GM12878 (cell line): ENCODE measurements around the gene TRPC6. TPM values are rescaled to one million over a fixed set of nuclear protein-coding genes. Genes with fewer than 3 reads are reported as not detected.

Experiments
- ATAC-seq: fragments of 200-7000 bp; cut with Tn5 transposase; 3 replicates; pipeline ENCODE4 v1.9.1; 2020; ENCODE audit warnings: mild to moderate bottlenecking, moderate library complexity
- BruUV-seq: library from RNA; stranded (reverse); fragments of 400-500 nt; replicated peaks from 2 replicates; lab custom pipeline; 2021; lab: Mats Ljungman, UMichigan
- CTCF ChIA-PET: fragments of 300-600 bp; sonication (Branson Sonifier 250); formaldehyde crosslinking; extraction: SDS; loops from one replicate; lab custom pipeline; 2021; ENCODE audit warnings: inconsistent platforms; lab: Yijun Ruan, JAX
- POLR2A ChIA-PET: fragments of 350-600 bp; formaldehyde crosslinking; extraction: SDS; loops from one replicate; lab custom pipeline; 2021; ENCODE audit warnings: inconsistent platforms; lab: Charles Lee
- RAD21 ChIA-PET: fragments of 300-600 bp; sonication (Branson Sonifier 250); formaldehyde crosslinking; loops from one replicate; lab custom pipeline; 2023; ENCODE audit warnings: antibody characterized with exemption; ENCODE audit not compliant: unreplicated experiment; lab: Charles Lee
- SMC1A ChIA-PET: fragments of 300-600 bp; sonication (Branson Sonifier 250); formaldehyde crosslinking; loops from one replicate; lab custom pipeline; 2023; ENCODE audit not compliant: unreplicated experiment, uncharacterized antibody; lab: Charles Lee
- DNase-seq: peaks from one replicate; pipeline ENCODE4 v3.0.0-alpha.2; 2011; ENCODE audit warnings: low read depth, low spot score
- FAIRE-seq: peaks from 3 replicates; lab custom pipeline; 2011; peaks lifted over from hg19 to GRCh38; lab: Jason Lieb, UNC
- H2AFZ ChIP-seq: 2 replicates; pipeline ENCODE4 v1.6.0; 2011; ENCODE audit warnings: low read depth, low read length, control low read depth; ENCODE audit not compliant: control insufficient read depth
- H3K27ac ChIP-seq: 2 replicates; pipeline ENCODE4 v1.5.1; 2011; ENCODE audit warnings: control low read depth; ENCODE audit not compliant: control insufficient read depth, insufficient read depth
- H3K27me3 ChIP-seq, 2 experiments: replicated peaks in 1 of 2; 2 replicates each; pipeline versions ENCODE4 v1.6.0 to v1.6.1; 2011; ENCODE audit warnings: low read length in 1 of 2; ENCODE audit not compliant: control insufficient read depth in 2 of 2, insufficient read depth in 2 of 2
- H3K36me3 ChIP-seq, 2 experiments: 2 replicates each; pipeline ENCODE4 v1.5.1; 2011; ENCODE audit warnings: low read length in 1 of 2; ENCODE audit not compliant: control insufficient read depth in 2 of 2, insufficient read depth in 2 of 2
- H3K4me1 ChIP-seq: 2 replicates; pipeline ENCODE4 v1.6.1; 2011; ENCODE audit warnings: mild to moderate bottlenecking, low read length, moderate library complexity, mixed read lengths; ENCODE audit not compliant: control insufficient read depth, insufficient read depth
- H3K4me2 ChIP-seq: 2 replicates; pipeline ENCODE4 v1.6.0; 2011; ENCODE audit warnings: control low read depth; ENCODE audit not compliant: control insufficient read depth, insufficient read depth
- H3K4me3 ChIP-seq: fragments of 200-600 bp; sonication (generic); 2 replicates; pipeline ENCODE4 v1.5.1; 2016
- H3K79me2 ChIP-seq: 2 replicates; pipeline ENCODE4 v1.6.0; 2011; ENCODE audit warnings: low read length; ENCODE audit not compliant: control insufficient read depth, insufficient read depth
- H3K9ac ChIP-seq: 2 replicates; pipeline ENCODE4 v1.8.0; 2011; ENCODE audit warnings: low read length, control low read depth, mixed read lengths; ENCODE audit not compliant: control insufficient read depth, insufficient read depth
- H3K9me3 ChIP-seq: replicated peaks from 3 replicates; pipeline ENCODE4 v1.5.1; 2011; ENCODE audit warnings: mild to moderate bottlenecking, low read length; ENCODE audit not compliant: control insufficient read depth, insufficient read depth
- H4K20me1 ChIP-seq: 2 replicates; pipeline ENCODE4 v1.6.0; 2011; ENCODE audit not compliant: control insufficient read depth, insufficient read depth
- BACH1 ChIP-seq: fragments of 450-650 bp; IDR thresholded peaks from 2 replicates; pipeline ENCODE4 v1.6.1; 2017; ENCODE audit warnings: mild to moderate bottlenecking, borderline replicate concordance
- CBX5 ChIP-seq: sonication (generic); IDR thresholded peaks from 2 replicates; pipeline ENCODE4 v1.6.1; 2016; ENCODE audit warnings: low read depth, moderate library complexity, mild to moderate bottlenecking, inconsistent platforms
- GATAD2B ChIP-seq: fragments of 450-650 bp; conservative IDR thresholded peaks from 2 replicates; pipeline ENCODE4 v1.6.1; 2017; ENCODE audit warnings: low read depth, mild to moderate bottlenecking, moderate library complexity
- MXI1 ChIP-seq: fragments of 150-350 bp; IDR thresholded peaks from 2 replicates; pipeline ENCODE4 v1.6.1; 2011; ENCODE audit warnings: low read depth, mild to moderate bottlenecking, inconsistent platforms, low read length, improper control_type of control experiment
- NR2F1 ChIP-seq: fragments of 450-650 bp; conservative IDR thresholded peaks from 2 replicates; pipeline ENCODE4 v1.6.1; 2017; ENCODE audit warnings: mild to moderate bottlenecking
- RAD51 ChIP-seq: fragments of 450-650 bp; IDR thresholded peaks from 2 replicates; pipeline ENCODE4 v1.6.1; 2016; ENCODE audit warnings: moderate library complexity, mild to moderate bottlenecking, inconsistent platforms
- RCOR1 ChIP-seq: conservative IDR thresholded peaks from 2 replicates; pipeline ENCODE4 v1.6.1; 2012; ENCODE audit warnings: low read depth, low read length, improper control_type of control experiment
- RFX5 ChIP-seq: IDR thresholded peaks from 2 replicates; pipeline ENCODE4 v1.6.1; 2011; ENCODE audit warnings: low read depth, low read length, improper control_type of control experiment
- SMC3 ChIP-seq: IDR thresholded peaks from 2 replicates; pipeline ENCODE4 v1.6.1; 2011; ENCODE audit warnings: low read length, improper control_type of control experiment, borderline replicate concordance
- SPI1 ChIP-seq: IDR thresholded peaks from 2 replicates; pipeline ENCODE4 v1.6.1; 2011; ENCODE audit warnings: low read depth, mild to moderate bottlenecking, low read length, moderate library complexity, borderline replicate concordance; ENCODE audit not compliant: insufficient read depth
- SUPT20H ChIP-seq: IDR thresholded peaks from 2 replicates; pipeline ENCODE4 v1.6.1; 2011; ENCODE audit warnings: low read depth, mild to moderate bottlenecking, low read length, moderate library complexity, borderline replicate concordance; ENCODE audit not compliant: control insufficient read depth
- ZBED1 ChIP-seq: IDR thresholded peaks from 2 replicates; pipeline ENCODE4 v1.6.1; 2016; ENCODE audit warnings: borderline replicate concordance
- ZNF384 ChIP-seq: IDR thresholded peaks from 2 replicates; pipeline ENCODE4 v1.6.1; 2012; ENCODE audit warnings: low read depth, mild to moderate bottlenecking, low read length, improper control_type of control experiment, borderline replicate concordance
- WGBS: methylation state at CpG from one replicate; pipeline ENCODE4 v1.1.6; 2016; ENCODE audit warnings: low lambda C conversion rate; ENCODE audit not compliant: insufficient replicate concordance, insufficient coverage; ENCODE audit errors: missing lambda C conversion rate; 5-methylcytosine and 5-hydroxymethylcytosine counted together
- in situ Hi-C: fragments of 300-500 bp; cut with MboI; formaldehyde crosslinking; loops from 9 replicates; pipeline ENCODE4 v1.14.3; 2018; ENCODE audit warnings: mixed read lengths
- intact Hi-C: fragments of 100-400 bp; cut with micrococcal nuclease; formaldehyde crosslinking; loops from one replicate; pipeline ENCODE4 v1.14.2; 2022; ENCODE audit not compliant: unreplicated experiment
- polyA plus RNA-seq, 11 experiments: library from polyadenylated mRNA; depleted of rRNA in 4 of 11; unstranded in 6 of 11; stranded (reverse) in 5 of 11; fragments of >200 nt; fragmentation: Nextera tagmentation in 4 of 11; fragmentation: Illumina TruSeq in 1 of 11; extraction: Ambion mirVana in 4 of 11; extraction: Trizol in 1 of 11; gene quantifications; 1 replicate in 1 of 11; 2 replicates in 10 of 11; pipeline versions ENCODE4 v1.2.1 to v1.2.3, GENCODE V29; 2011 to 2016; ENCODE audit warnings: inconsistent platforms in 2 of 11, missing spikeins in 2 of 11, low read depth in 1 of 11
- total RNA-seq, 4 experiments: library from RNA; depleted of rRNA in 3 of 4; stranded (reverse); fragments of >200 nt in 3 of 4; fragmentation: Illumina TruSeq in 1 of 4; extraction: Trizol in 1 of 4; gene quantifications; 2 replicates each; pipeline versions ENCODE4 v1.2.1 to v1.2.3, GENCODE V29; 2013 to 2021
- TF ChIP-seq, protein P1 (sequence below): fragments of 450-650 bp; IDR thresholded peaks from 2 replicates; pipeline ENCODE4 v1.6.1; 2017; ENCODE audit warnings: mild to moderate bottlenecking
- TF ChIP-seq, protein P2 (sequence below): IDR thresholded peaks from 2 replicates; pipeline ENCODE4 v1.6.1; 2012; ENCODE audit warnings: low read length, inconsistent platforms

Gene TRPC6
- total and polyA plus RNA-seq, 10 of the 15 experiments (the other 5 are each of a cell fraction or from before 2014, with no cell fraction given) = not detected

DNA sequence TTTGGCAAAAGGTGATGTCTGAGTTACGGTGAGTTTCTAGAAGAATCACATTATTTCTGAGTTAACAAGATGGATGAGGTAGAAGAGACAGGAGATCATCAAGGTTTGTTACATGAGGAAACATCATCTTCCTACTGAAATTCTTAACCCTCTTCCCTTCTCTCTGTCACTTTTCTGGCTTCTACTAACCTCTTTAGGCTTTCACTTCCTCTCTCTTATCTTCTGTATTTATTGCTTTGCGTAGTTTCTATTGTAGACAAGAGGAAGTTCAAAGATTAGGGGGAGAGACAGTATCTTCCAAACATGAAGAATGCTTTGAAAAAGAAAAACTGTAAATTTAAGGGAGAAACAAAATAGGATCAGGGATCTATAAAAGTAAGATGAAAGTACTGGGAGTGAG, 75.4 kb downstream of the TRPC6 start:
- TF ChIP-seq SUPT20H (no peak), BACH1 (no peak), ZNF384 (no peak), RFX5 (no peak), SPI1 (peak; percentile 69), GATAD2B (no peak), NR2F1 (no peak)
- Histone ChIP-seq H3K4me3 (no peak overlapping the region), H3K9ac (no peak overlapping the region), H3K9me3 (no peaks in the 10 kb centered on the region), H3K4me1 (no peaks in the 10 kb centered on the region), H3K27ac (no peak overlapping the region), H3K36me3 (no peaks in the 10 kb centered on the region), H3K79me2 (no peaks in the 10 kb centered on the region), H3K27me3 (no peaks in the 10 kb centered on the region), H4K20me1 (no peaks in the 10 kb centered on the region), H2AFZ (no peak overlapping the region), H3K4me2 (no peak overlapping the region)
- DNase-seq (no peak), FAIRE-seq (no peak), ATAC-seq (no peak; the same call in 2 of the 3 replicates)
- POLR2A ChIA-PET = no interaction called here
- no TSS peak for BruUV-seq
- 18% methylated on average over 2 of the region's 2 CpGs for WGBS
- RAD21 ChIA-PET = no interaction called here
- SMC1A ChIA-PET = no interaction called here
- in situ Hi-C loops = no loop called here
- CTCF ChIA-PET = no interaction called here
- intact Hi-C loops = no loop called here

DNA sequence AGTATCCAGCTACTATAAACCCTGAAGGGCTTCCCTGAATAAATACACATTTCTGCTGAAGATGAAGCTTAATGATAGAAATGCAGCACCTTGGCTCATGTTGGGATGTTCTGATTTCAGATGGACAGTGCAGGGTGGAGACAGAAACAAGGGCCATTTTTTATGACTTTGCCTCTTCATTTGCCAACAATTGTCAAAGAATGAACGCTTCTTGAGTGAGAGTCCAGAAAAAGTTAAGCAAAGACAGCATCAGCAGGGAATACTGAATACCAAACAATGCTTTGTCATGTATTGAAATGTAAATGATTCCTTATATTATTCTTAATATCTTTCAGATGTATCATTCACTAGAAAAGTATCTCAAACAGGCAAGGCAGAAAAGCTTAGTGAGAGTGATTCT, 84.9 kb downstream of the TRPC6 start:
- Histone ChIP-seq H3K9ac (no peak overlapping the region), H3K4me1 (no peaks in the 10 kb centered on the region), H3K9me3 (no peaks in the 10 kb centered on the region), H3K79me2 (no peaks in the 10 kb centered on the region), H3K4me2 (no peak overlapping the region), H3K27me3 (no peaks in the 10 kb centered on the region), H3K27ac (no peak overlapping the region)
- ATAC-seq (no peak), FAIRE-seq (no peak), DNase-seq (no peak)
- in situ Hi-C loops = no loop called here
- TF ChIP-seq, protein P1, sequence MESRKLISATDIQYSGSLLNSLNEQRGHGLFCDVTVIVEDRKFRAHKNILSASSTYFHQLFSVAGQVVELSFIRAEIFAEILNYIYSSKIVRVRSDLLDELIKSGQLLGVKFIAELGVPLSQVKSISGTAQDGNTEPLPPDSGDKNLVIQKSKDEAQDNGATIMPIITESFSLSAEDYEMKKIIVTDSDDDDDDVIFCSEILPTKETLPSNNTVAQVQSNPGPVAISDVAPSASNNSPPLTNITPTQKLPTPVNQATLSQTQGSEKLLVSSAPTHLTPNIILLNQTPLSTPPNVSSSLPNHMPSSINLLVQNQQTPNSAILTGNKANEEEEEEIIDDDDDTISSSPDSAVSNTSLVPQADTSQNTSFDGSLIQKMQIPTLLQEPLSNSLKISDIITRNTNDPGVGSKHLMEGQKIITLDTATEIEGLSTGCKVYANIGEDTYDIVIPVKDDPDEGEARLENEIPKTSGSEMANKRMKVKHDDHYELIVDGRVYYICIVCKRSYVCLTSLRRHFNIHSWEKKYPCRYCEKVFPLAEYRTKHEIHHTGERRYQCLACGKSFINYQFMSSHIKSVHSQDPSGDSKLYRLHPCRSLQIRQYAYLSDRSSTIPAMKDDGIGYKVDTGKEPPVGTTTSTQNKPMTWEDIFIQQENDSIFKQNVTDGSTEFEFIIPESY = no peak
- TF ChIP-seq RCOR1 (no peak), MXI1 (no peak), RAD51 (no peak), ZBED1 (no peak), SMC3 (no peak), CBX5 (no peak), SPI1 (no peak), ZNF384 (no peak)
- TF ChIP-seq, protein P2, sequence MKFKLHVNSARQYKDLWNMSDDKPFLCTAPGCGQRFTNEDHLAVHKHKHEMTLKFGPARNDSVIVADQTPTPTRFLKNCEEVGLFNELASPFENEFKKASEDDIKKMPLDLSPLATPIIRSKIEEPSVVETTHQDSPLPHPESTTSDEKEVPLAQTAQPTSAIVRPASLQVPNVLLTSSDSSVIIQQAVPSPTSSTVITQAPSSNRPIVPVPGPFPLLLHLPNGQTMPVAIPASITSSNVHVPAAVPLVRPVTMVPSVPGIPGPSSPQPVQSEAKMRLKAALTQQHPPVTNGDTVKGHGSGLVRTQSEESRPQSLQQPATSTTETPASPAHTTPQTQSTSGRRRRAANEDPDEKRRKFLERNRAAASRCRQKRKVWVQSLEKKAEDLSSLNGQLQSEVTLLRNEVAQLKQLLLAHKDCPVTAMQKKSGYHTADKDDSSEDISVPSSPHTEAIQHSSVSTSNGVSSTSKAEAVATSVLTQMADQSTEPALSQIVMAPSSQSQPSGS = no peak
- TF ChIP-seq, all 136 proteins: peak for 0
- POLR2A ChIA-PET = no interaction called here
- intact Hi-C loops = no loop called here
- no peaks in the 10 kb centered on the region for H3K36me3 ChIP-seq
- WGBS = 0% methylated on average over 1 of the region's 1 CpG
- CTCF ChIA-PET = no interaction called here
- H4K20me1 ChIP-seq = no peaks in the 10 kb centered on the region
- no peak overlapping the region for H2AFZ ChIP-seq
- SMC1A ChIA-PET = no interaction called here
- BruUV-seq = no TSS peak
- RAD21 ChIA-PET = no interaction called here
- H3K4me3 ChIP-seq = no peak overlapping the region
